Activated CD4-positive, alpha-beta T cell treated with anti-CD3 and anti-CD28 coated beads, Interleukin-2, amount 10 ng/mL, durations not matched to agents 24 days and 14 days (primary cell): ENCODE data around the gene TNS1. TPM values are rescaled to one million over a fixed set of nuclear protein-coding genes. Genes with fewer than 3 reads are reported as not detected.

Experiments
- DNase-seq: peaks from one replicate; pipeline ENCODE4 v3.0.0; 2022
- H3K27ac Mint-ChIP-seq: one replicate; pipeline ENCODE4 v1.8.0; 2022; ENCODE audit warnings: mild to moderate bottlenecking, mixed read lengths
- H3K27me3 Mint-ChIP-seq: one replicate; pipeline ENCODE4 v1.8.0; 2022; ENCODE audit warnings: mixed read lengths
- H3K36me3 Mint-ChIP-seq: one replicate; pipeline ENCODE4 v1.8.0; 2022; ENCODE audit warnings: low read depth, mild to moderate bottlenecking, mixed read lengths
- H3K4me1 Mint-ChIP-seq: one replicate; pipeline ENCODE4 v1.8.0; 2021; ENCODE audit warnings: mixed read lengths
- H3K4me3 Mint-ChIP-seq: one replicate; pipeline ENCODE4 v1.8.0; 2022; ENCODE audit warnings: mild to moderate bottlenecking, moderate library complexity, mixed read lengths
- H3K9me3 Mint-ChIP-seq: one replicate; pipeline ENCODE4 v1.8.0; 2021; ENCODE audit warnings: mixed read lengths
- intact Hi-C: fragments of 100-400 bp; cut with micrococcal nuclease; formaldehyde crosslinking; loops from one replicate; pipeline ENCODE4 v1.15.1; 2023
- total RNA-seq: library from RNA; stranded (reverse); gene quantifications from 2 replicates; pipeline ENCODE4 v1.2.3, GENCODE V29; 2022

TNS1 gene
- total RNA-seq, 1 donor from 2014 or later: 0.70 TPM

GRCh38 chr2:218033590-218034496 is 31.0 kb upstream of the TNS1 start:
- H3K9me3 Mint-ChIP-seq: no peaks in the 10 kb centered on the region

GRCh38 chr2:218033208-218033589 is 30.4 kb upstream of the TNS1 start:
- no peak for DNase-seq
- Mint-ChIP-seq H3K4me1 (peaks cover 13% of the 10 kb centered on the region), H3K9me3 (no peaks in the 10 kb centered on the region), H3K36me3 (no peaks in the 10 kb centered on the region), H3K4me3 (no peak overlapping the region), H3K27me3 (no peaks in the 10 kb centered on the region), H3K27ac (no peak overlapping the region)
- intact Hi-C loops: no loop called here

More at GRCh38 chr2:218033590-218034496, 31.0 kb upstream of the TNS1 start:
- Mint-ChIP-seq H3K4me3 (peak overlapping the region; percentile 72), H3K27ac (peak overlapping the region; percentile 14), H3K4me1 (peaks cover 18% of the 10 kb centered on the region), H3K36me3 (no peaks in the 10 kb centered on the region), H3K27me3 (peaks cover 2% of the 10 kb centered on the region)
- DNase-seq: no peak
- intact Hi-C loops: loop anchor here (1.0 kb wide), 1 partner anchor 245 kb away; no protein-coding TSS in a partner anchor

GRCh38 chr2:218032336-218033171 is 29.8 kb upstream of the TNS1 start:
- intact Hi-C loops: no loop called here
- no peak for DNase-seq
- Mint-ChIP-seq H3K36me3 (no peaks in the 10 kb centered on the region), H3K4me1 (peaks cover 10% of the 10 kb centered on the region), H3K27me3 (no peaks in the 10 kb centered on the region), H3K9me3 (no peaks in the 10 kb centered on the region), H3K4me3 (no peak overlapping the region), H3K27ac (no peak overlapping the region)

GRCh38 chr2:218031771-218032257 is 29.0 kb upstream of the TNS1 start:
- Mint-ChIP-seq H3K9me3 (no peaks in the 10 kb centered on the region), H3K27ac (no peak overlapping the region), H3K27me3 (no peaks in the 10 kb centered on the region), H3K4me3 (no peak overlapping the region), H3K36me3 (no peaks in the 10 kb centered on the region), H3K4me1 (peaks cover 10% of the 10 kb centered on the region)
- no peak for DNase-seq
- intact Hi-C loops: no loop called here

- Mint-ChIP-seq H3K36me3 (no peaks in the 10 kb centered on the region), H3K27ac (no peak overlapping the region), H3K4me1 (peaks cover 10% of the 10 kb centered on the region), H3K27me3 (no peaks in the 10 kb centered on the region), H3K4me3 (no peak overlapping the region), H3K9me3 (no peaks in the 10 kb centered on the region)
- DNase-seq: no peak
- intact Hi-C loops: no loop called here
Measured at GRCh38 chr2:218031261-218031660, 28.5 kb upstream of the TNS1 start.

GRCh38 chr2:218030409-218031195 is 27.8 kb upstream of the TNS1 start:
- Mint-ChIP-seq H3K27me3 (no peaks in the 10 kb centered on the region), H3K4me3 (no peak overlapping the region), H3K36me3 (no peaks in the 10 kb centered on the region), H3K27ac (no peak overlapping the region), H3K4me1 (peaks cover 8% of the 10 kb centered on the region), H3K9me3 (no peaks in the 10 kb centered on the region)
- DNase-seq: no peak
- intact Hi-C loops: no loop called here

DNA sequence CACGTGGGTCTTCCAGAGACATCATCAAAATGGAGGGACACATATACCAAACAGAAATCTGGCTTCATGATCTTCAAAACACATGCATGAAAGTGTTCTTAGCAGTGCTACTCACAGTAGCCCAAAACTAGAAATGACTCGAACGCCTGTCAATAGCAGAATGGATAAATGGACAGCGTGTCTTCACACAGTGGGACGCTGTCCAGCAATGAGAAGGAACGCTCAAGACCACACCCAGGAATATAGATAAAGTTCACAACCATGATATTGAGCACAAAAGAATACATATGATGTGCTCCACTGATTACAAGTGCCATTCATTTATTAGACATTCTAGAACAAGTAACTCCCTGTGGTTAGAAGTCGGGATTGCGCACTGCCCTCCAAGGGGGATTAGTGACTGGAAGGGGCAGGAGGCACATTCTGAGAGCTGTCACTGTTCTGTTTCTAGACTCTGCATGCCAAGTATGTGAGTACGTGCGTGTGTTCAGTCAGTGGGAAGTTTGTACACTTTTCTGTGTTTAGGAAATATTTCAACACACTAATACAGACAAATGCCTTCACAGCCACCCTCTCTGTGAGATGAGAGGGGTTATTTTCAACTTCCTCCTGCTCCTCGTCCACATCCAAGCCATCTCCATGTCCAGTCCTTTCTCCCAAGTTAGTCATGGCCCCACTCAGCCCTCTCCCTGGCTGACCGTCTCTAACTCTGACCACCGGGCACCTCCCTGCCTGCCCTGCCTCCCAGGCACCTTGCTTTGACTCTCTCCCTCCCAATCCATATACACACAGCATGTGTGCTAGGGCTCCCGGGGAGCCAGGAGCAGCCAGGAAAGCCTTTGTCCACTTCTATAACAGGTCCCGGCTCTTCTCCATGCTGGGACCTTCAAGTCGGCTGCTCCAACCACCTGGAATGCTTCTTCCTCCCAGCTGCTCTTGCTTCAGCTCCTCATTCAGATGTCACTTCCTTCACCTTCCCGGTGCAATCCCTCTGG is 26.9 kb upstream of the TNS1 start:
- H3K9me3 Mint-ChIP-seq: no peaks in the 10 kb centered on the region
- H3K4me1 Mint-ChIP-seq: peaks cover 4% of the 10 kb centered on the region
- no peak for DNase-seq
- H3K36me3 Mint-ChIP-seq: no peaks in the 10 kb centered on the region
- H3K27ac Mint-ChIP-seq: no peak overlapping the region
- H3K27me3 Mint-ChIP-seq: no peaks in the 10 kb centered on the region
- intact Hi-C loops: no loop called here
- no peak overlapping the region for H3K4me3 Mint-ChIP-seq

DNA sequence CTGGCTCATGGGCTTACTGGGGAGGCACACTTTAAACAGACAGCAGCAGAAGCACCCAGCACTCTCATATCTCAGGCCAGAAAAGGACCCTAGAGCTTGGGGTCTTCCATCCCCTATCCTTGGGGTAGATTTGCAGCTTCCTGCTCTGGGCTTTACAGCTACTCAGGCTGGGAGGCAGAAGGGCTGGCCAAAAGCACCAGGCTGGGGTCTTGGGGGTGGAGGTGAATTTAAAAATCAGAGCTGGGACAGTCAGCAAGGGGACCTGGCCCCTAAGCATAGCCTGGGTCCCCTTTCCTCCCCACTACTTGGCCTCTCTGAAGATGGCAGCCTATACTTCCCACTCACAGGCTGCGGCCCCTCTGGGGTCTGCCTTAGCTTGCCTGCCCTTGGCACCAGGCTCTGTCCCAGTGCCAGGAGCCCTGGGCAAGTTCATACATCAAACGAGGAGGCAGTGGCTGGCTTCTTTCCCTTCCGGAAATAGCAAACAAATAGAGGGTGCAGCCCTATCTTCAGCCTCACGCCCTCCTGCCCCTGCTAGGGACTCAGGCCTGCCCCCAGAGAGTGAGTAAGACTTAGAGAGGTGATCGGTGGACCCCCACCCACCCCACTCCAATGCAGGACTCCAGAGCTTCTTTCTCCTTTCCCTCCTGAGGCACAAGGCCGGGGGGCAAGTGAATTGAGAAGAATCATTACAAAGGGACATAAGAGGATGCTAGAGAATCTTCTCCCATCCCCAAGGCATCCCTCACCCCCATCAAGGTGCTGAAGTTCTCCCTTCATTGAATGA is 26.0 kb upstream of the TNS1 start:
- Mint-ChIP-seq H3K27ac (no peak overlapping the region), H3K4me1 (no peaks in the 10 kb centered on the region), H3K9me3 (no peaks in the 10 kb centered on the region), H3K4me3 (no peak overlapping the region), H3K36me3 (no peaks in the 10 kb centered on the region), H3K27me3 (no peaks in the 10 kb centered on the region)
- no peak for DNase-seq
- intact Hi-C loops: no loop called here

GRCh38 chr2:218028189-218028495 is 25.3 kb upstream of the TNS1 start:
- DNase-seq: no peak
- intact Hi-C loops: no loop called here
- H3K9me3 Mint-ChIP-seq: no peaks in the 10 kb centered on the region
- no peaks in the 10 kb centered on the region for H3K4me1 Mint-ChIP-seq
- H3K27me3 Mint-ChIP-seq: no peaks in the 10 kb centered on the region
- H3K4me3 Mint-ChIP-seq: no peak overlapping the region
- H3K27ac Mint-ChIP-seq: no peak overlapping the region
- no peaks in the 10 kb centered on the region for H3K36me3 Mint-ChIP-seq

GRCh38 chr2:218027426-218028188 is 24.8 kb upstream of the TNS1 start:
- no peak for DNase-seq
- Mint-ChIP-seq H3K27ac (no peak overlapping the region), H3K4me3 (no peak overlapping the region), H3K4me1 (no peaks in the 10 kb centered on the region), H3K9me3 (no peaks in the 10 kb centered on the region), H3K36me3 (no peaks in the 10 kb centered on the region), H3K27me3 (no peaks in the 10 kb centered on the region)
- intact Hi-C loops: no loop called here

- H3K27me3 Mint-ChIP-seq: no peaks in the 10 kb centered on the region
- intact Hi-C loops: no loop called here
- no peak for DNase-seq
- H3K4me1 Mint-ChIP-seq: no peaks in the 10 kb centered on the region
- H3K27ac Mint-ChIP-seq: no peak overlapping the region
- no peaks in the 10 kb centered on the region for H3K36me3 Mint-ChIP-seq
- H3K4me3 Mint-ChIP-seq: no peak overlapping the region
- H3K9me3 Mint-ChIP-seq: no peaks in the 10 kb centered on the region
Measured at GRCh38 chr2:218026676-218027425, 24.1 kb upstream of the TNS1 start.
